HepG2 (cell line): ENCODE measurements around the gene RAB39B. TPM values are rescaled to one million over a fixed set of nuclear protein-coding genes. Genes with fewer than 3 reads are reported as not detected.

Experiments
- ASH2L ChIP-seq: fragments of 300-600, 200-600 bp; sonication (generic); IDR thresholded peaks from 2 replicates; pipeline ENCODE4 v1.7.0; 2017; ENCODE audit warnings: low read depth, mild to moderate bottlenecking, moderate library complexity, mixed read lengths, low read length; ENCODE audit not compliant: insufficient read length
- CBX2 ChIP-seq, 2 experiments: fragments of 200-600 bp in 1 of 2; sonication (generic); formaldehyde crosslinking in 1 of 2; IDR thresholded peaks; 2 replicates each; pipeline versions ENCODE4 v1.7.0 to v1.8.1; 2018 to 2022; ENCODE audit warnings: low read depth in 2 of 2, low read length in 1 of 2, mild to moderate bottlenecking in 1 of 2, missing genetic modification reagents in 1 of 2
- DMAP1 ChIP-seq: IDR thresholded peaks from 2 replicates; pipeline ENCODE4 v1.6.1; 2016
- EHMT2 ChIP-seq: fragments of 200-600 bp; sonication (generic); IDR thresholded peaks from 2 replicates; pipeline ENCODE4 v1.7.0; 2017; ENCODE audit warnings: antibody characterized with exemption, low read depth, low read length, borderline replicate concordance
- JUN ChIP-seq: sonication (generic); formaldehyde crosslinking; IDR thresholded peaks from 2 replicates; pipeline ENCODE4 v1.4.0; 2020; ENCODE audit warnings: mild to moderate bottlenecking, missing genetic modification reagents
- NFIC ChIP-seq: IDR thresholded peaks from 2 replicates; pipeline ENCODE4 v1.6.1; 2012; ENCODE audit warnings: mild to moderate bottlenecking, low read length, inconsistent platforms
- PHF8 ChIP-seq: sonication (generic); formaldehyde crosslinking; IDR thresholded peaks from 2 replicates; pipeline ENCODE4 v1.5.0; 2020; ENCODE audit warnings: missing genetic modification reagents
- SIX4 ChIP-seq: sonication (generic); formaldehyde crosslinking; IDR thresholded peaks from 2 replicates; pipeline ENCODE4 v1.4.0; 2020; ENCODE audit warnings: missing genetic modification reagents
- SOX13 ChIP-seq, 3 experiments: fragments of 450-650 bp in 1 of 3; sonication (generic) in 1 of 3; formaldehyde crosslinking in 1 of 3; IDR thresholded peaks in 2 of 3; conservative IDR thresholded peaks in 1 of 3; 2 replicates each; pipeline versions ENCODE4 v1.5.0 to v1.6.1; 2016 to 2020; ENCODE audit warnings: antibody characterized with exemption in 1 of 3, mild to moderate bottlenecking in 1 of 3, missing compliant biosample characterization in 1 of 3, missing genetic modification reagents in 1 of 3, moderate library complexity in 1 of 3
- YY1 ChIP-seq: IDR thresholded peaks from 2 replicates; pipeline ENCODE4 v1.6.1; 2011; ENCODE audit warnings: low read length, low read depth, moderate library complexity, mild to moderate bottlenecking; ENCODE audit not compliant: insufficient read depth, insufficient replicate concordance
- ZFP37 ChIP-seq: sonication (generic); formaldehyde crosslinking; IDR thresholded peaks from 2 replicates; pipeline ENCODE4 v1.4.0; 2020; ENCODE audit warnings: missing genetic modification reagents, borderline replicate concordance
- ZNF292 ChIP-seq: sonication (generic); formaldehyde crosslinking; IDR thresholded peaks from 2 replicates; pipeline ENCODE4 v1.8.1; 2022; ENCODE audit warnings: mild to moderate bottlenecking, low read depth, missing genetic modification reagents, borderline replicate concordance
- ZNF350 ChIP-seq: sonication (generic); formaldehyde crosslinking; IDR thresholded peaks from 2 replicates; pipeline ENCODE4 v1.4.0; 2020; ENCODE audit warnings: mild to moderate bottlenecking, low read depth, missing genetic modification reagents, borderline replicate concordance
- ZSCAN20 ChIP-seq: sonication (generic); formaldehyde crosslinking; IDR thresholded peaks from 2 replicates; pipeline ENCODE4 v1.4.0; 2020; ENCODE audit warnings: missing genetic modification reagents, mild to moderate bottlenecking, borderline replicate concordance
- polyA plus RNA-seq, 8 experiments: library from polyadenylated mRNA; depleted of rRNA in 3 of 8; stranded (reverse) in 7 of 8; unstranded in 1 of 8; fragments of >200 nt; fragmentation: Illumina TruSeq in 4 of 8; extraction: Trizol in 4 of 8; gene quantifications; 2 replicates each; pipeline versions ENCODE4 v1.2.1 to v1.2.3, GENCODE V29; 2011 to 2016; ENCODE audit warnings: low read depth in 4 of 8, missing spikeins in 1 of 8, mixed read lengths in 1 of 8; ENCODE audit not compliant: insufficient read depth in 1 of 8
- total RNA-seq, 5 experiments: library from RNA; depleted of rRNA; stranded (reverse); fragments of >200 nt; fragmentation: Illumina TruSeq; extraction: Trizol; gene quantifications; 2 replicates each; pipeline ENCODE4 v1.2.3, GENCODE V29; 2016; ENCODE audit warnings: low read depth in 1 of 5
- TF ChIP-seq, protein P1 (sequence below): sonication (generic); formaldehyde crosslinking; IDR thresholded peaks from 2 replicates; pipeline ENCODE4 v1.5.1; 2020; ENCODE audit warnings: mild to moderate bottlenecking, missing genetic modification reagents, moderate library complexity
- TF ChIP-seq, protein P2 (sequence below): sonication (generic); formaldehyde crosslinking; IDR thresholded peaks from 2 replicates; pipeline ENCODE4 v1.5.0; 2020; ENCODE audit warnings: missing genetic modification reagents
- TF ChIP-seq, protein P3 (sequence below): sonication (generic); formaldehyde crosslinking; IDR thresholded peaks from 2 replicates; pipeline ENCODE4 v1.4.0; 2020; ENCODE audit warnings: missing genetic modification reagents
- TF ChIP-seq, protein P4 (sequence below): sonication (generic); formaldehyde crosslinking; IDR thresholded peaks from 2 replicates; pipeline ENCODE4; 2020; ENCODE audit warnings: missing genetic modification reagents, mild to moderate bottlenecking, borderline replicate concordance

RAB39B gene
- total and polyA plus RNA-seq, 2 of the 13 experiments (the other 11 are each of a cell fraction or from before 2014, with no cell fraction given), result 0.05 to 0.07 TPM

DNA sequence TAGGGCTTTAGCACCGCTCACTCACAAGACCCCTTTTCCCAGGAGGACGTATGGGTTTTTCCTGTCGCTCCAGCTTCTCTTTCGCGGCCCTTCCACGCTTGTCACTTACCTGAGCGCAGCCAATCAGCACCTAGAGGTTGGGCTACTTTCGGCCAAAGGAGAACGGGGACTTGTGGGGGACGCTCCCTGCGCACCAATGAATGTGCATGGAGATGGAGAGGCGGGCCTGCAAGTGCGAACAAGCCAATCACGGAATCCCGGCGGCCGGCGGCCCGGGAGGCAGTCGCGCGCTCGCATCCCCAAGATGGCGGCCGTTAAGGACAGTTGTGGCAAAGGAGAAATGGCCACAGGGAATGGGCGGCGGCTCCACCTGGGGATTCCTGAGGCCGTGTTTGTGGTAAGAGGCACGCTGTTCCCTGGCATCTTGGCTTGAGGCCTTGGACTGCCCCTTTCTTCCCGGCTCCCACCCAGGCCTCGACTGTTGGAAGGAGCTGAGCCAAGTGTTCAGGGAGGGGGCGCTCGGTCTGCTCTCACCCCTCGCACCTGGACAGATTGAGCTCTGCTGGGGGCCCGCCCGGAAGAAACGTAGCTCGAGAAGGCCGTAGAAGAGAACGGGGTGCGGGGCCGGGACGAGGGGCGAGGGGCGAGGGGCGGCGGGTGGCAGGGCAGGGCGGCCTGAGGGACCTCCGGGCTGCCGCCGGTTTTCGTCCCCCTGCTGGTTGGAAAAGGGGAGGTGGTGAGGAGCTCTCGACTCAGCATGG is 47.9 kb downstream of the RAB39B start, which contains the start of gene VBP1 (continued):
- peak; percentile 48; the same call in 1 of the 2 replicates for TF ChIP-seq DMAP1 (CRISPR knock-in tag)
- TF ChIP-seq ZSCAN20 (CRISPR knock-in tag), result no peak
- TF ChIP-seq SOX13 (IDR thresholded peaks at IDR 0.05), result no peak
- no peak for TF ChIP-seq SOX13 (CRISPR knock-in tag; conservative IDR thresholded peaks at IDR 0.05 in 1 of 2, IDR thresholded peaks at IDR 0.05 in 1 of 2)
- TF ChIP-seq SIX4, result no peak
- 0 out of 2 replicates have a peak, but pooled peaks have one; percentile 2 for TF ChIP-seq EHMT2
- peak; percentile 74 for TF ChIP-seq PHF8
- TF ChIP-seq NFIC, result no peak
- TF ChIP-seq, protein P1, sequence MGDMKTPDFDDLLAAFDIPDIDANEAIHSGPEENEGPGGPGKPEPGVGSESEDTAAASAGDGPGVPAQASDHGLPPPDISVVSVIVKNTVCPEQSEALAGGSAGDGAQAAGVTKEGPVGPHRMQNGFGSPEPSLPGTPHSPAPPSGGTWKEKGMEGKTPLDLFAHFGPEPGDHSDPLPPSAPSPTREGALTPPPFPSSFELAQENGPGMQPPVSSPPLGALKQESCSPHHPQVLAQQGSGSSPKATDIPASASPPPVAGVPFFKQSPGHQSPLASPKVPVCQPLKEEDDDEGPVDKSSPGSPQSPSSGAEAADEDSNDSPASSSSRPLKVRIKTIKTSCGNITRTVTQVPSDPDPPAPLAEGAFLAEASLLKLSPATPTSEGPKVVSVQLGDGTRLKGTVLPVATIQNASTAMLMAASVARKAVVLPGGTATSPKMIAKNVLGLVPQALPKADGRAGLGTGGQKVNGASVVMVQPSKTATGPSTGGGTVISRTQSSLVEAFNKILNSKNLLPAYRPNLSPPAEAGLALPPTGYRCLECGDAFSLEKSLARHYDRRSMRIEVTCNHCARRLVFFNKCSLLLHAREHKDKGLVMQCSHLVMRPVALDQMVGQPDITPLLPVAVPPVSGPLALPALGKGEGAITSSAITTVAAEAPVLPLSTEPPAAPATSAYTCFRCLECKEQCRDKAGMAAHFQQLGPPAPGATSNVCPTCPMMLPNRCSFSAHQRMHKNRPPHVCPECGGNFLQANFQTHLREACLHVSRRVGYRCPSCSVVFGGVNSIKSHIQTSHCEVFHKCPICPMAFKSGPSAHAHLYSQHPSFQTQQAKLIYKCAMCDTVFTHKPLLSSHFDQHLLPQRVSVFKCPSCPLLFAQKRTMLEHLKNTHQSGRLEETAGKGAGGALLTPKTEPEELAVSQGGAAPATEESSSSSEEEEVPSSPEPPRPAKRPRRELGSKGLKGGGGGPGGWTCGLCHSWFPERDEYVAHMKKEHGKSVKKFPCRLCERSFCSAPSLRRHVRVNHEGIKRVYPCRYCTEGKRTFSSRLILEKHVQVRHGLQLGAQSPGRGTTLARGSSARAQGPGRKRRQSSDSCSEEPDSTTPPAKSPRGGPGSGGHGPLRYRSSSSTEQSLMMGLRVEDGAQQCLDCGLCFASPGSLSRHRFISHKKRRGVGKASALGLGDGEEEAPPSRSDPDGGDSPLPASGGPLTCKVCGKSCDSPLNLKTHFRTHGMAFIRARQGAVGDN (CRISPR knock-in tag), result peak; percentile 61
- peak; percentile 92 for TF ChIP-seq YY1
- TF ChIP-seq JUN, result no peak
- TF ChIP-seq, protein P2, sequence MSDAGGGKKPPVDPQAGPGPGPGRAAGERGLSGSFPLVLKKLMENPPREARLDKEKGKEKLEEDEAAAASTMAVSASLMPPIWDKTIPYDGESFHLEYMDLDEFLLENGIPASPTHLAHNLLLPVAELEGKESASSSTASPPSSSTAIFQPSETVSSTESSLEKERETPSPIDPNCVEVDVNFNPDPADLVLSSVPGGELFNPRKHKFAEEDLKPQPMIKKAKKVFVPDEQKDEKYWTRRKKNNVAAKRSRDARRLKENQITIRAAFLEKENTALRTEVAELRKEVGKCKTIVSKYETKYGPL (CRISPR knock-in tag), result no peak
- no peak for TF ChIP-seq CBX2 (IDR thresholded peaks at IDR 0.05; ENCODE audit: low read depth, low read length)
- no peak for TF ChIP-seq CBX2 (CRISPR knock-in tag; IDR thresholded peaks at IDR 0.05; ENCODE audit: low read depth)
- TF ChIP-seq ZNF350 (CRISPR knock-in tag), result no peak
- peak; percentile 65 for TF ChIP-seq ASH2L
- TF ChIP-seq, protein P3, sequence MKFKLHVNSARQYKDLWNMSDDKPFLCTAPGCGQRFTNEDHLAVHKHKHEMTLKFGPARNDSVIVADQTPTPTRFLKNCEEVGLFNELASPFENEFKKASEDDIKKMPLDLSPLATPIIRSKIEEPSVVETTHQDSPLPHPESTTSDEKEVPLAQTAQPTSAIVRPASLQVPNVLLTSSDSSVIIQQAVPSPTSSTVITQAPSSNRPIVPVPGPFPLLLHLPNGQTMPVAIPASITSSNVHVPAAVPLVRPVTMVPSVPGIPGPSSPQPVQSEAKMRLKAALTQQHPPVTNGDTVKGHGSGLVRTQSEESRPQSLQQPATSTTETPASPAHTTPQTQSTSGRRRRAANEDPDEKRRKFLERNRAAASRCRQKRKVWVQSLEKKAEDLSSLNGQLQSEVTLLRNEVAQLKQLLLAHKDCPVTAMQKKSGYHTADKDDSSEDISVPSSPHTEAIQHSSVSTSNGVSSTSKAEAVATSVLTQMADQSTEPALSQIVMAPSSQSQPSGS (CRISPR knock-in tag), result no peak
- TF ChIP-seq, protein P4, sequence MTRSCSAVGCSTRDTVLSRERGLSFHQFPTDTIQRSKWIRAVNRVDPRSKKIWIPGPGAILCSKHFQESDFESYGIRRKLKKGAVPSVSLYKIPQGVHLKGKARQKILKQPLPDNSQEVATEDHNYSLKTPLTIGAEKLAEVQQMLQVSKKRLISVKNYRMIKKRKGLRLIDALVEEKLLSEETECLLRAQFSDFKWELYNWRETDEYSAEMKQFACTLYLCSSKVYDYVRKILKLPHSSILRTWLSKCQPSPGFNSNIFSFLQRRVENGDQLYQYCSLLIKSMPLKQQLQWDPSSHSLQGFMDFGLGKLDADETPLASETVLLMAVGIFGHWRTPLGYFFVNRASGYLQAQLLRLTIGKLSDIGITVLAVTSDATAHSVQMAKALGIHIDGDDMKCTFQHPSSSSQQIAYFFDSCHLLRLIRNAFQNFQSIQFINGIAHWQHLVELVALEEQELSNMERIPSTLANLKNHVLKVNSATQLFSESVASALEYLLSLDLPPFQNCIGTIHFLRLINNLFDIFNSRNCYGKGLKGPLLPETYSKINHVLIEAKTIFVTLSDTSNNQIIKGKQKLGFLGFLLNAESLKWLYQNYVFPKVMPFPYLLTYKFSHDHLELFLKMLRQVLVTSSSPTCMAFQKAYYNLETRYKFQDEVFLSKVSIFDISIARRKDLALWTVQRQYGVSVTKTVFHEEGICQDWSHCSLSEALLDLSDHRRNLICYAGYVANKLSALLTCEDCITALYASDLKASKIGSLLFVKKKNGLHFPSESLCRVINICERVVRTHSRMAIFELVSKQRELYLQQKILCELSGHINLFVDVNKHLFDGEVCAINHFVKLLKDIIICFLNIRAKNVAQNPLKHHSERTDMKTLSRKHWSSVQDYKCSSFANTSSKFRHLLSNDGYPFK (CRISPR knock-in tag), result peak; percentile 65; the same call in 1 of the 2 replicates
- no peak for TF ChIP-seq ZNF292
- no peak for TF ChIP-seq ZFP37 (CRISPR knock-in tag)
